ENCODE data around the gene INKA1. TPM values are rescaled to one million over a fixed set of nuclear protein-coding genes. Genes with fewer than 3 reads are reported as not detected.

INKA1 gene
- total and polyA plus RNA-seq, 8 donors, result 0.55 to 2.0 (median 0.70) TPM

DNA sequence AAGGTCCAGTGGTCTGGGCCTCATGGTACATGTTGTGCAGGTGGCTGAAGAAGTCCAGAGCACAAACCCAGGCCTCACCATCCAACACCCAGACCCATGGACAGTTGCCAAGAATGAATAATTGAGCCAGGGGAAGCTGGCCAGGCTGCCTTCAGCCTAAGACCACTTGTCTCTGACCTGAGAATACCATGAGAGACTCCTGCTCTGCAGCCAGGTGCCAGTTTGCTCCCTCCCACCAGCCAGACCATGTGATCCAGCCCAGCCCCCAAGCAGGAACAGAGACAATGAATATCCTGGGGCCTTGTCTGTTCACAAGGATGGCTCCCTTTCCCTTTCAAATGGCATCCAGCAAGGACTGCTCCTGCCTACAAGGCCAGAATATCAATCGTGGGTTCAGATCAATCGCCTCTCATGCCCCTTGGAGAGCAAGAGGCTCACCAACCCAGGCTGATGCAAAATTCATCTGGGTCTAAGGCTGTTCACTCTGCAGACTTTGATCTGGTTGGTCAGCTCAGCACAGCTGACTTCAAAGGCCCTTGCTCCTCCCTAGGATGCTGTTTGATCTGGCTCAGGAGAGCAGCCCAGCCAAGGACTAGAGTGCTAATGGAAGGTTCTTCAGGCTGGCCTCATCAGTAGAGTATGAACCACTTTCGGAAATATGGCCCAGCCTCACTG, 39.9 kb downstream of the INKA1 start:
- Histone ChIP-seq H3K4me3 (no peak overlapping the region), H3K9me3 (no peaks in the 10 kb centered on the region), H3K36me3 (no peaks in the 10 kb centered on the region), H3K4me1 (no peaks in the 10 kb centered on the region), H3K27ac (no peak overlapping the region), H3K27me3 (no peaks in the 10 kb centered on the region)
- 81 to 95% methylated on average over 3 of the region's 3 CpGs for WGBS, 2 donors
- TF ChIP-seq, protein P1, sequence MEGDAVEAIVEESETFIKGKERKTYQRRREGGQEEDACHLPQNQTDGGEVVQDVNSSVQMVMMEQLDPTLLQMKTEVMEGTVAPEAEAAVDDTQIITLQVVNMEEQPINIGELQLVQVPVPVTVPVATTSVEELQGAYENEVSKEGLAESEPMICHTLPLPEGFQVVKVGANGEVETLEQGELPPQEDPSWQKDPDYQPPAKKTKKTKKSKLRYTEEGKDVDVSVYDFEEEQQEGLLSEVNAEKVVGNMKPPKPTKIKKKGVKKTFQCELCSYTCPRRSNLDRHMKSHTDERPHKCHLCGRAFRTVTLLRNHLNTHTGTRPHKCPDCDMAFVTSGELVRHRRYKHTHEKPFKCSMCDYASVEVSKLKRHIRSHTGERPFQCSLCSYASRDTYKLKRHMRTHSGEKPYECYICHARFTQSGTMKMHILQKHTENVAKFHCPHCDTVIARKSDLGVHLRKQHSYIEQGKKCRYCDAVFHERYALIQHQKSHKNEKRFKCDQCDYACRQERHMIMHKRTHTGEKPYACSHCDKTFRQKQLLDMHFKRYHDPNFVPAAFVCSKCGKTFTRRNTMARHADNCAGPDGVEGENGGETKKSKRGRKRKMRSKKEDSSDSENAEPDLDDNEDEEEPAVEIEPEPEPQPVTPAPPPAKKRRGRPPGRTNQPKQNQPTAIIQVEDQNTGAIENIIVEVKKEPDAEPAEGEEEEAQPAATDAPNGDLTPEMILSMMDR (IDR thresholded peaks at IDR 0.05), result no peak
- ATAC-seq, result no peak
- no peak for FAIRE-seq
- DNase-seq, result no peak
- intact Hi-C loops (cut with DNase I), result loop anchor here in 2 of 3 donors (5.0 to 10.0 kb wide), 3 partner anchors 36 to 141 kb away; no protein-coding TSS in a partner anchor

DNA sequence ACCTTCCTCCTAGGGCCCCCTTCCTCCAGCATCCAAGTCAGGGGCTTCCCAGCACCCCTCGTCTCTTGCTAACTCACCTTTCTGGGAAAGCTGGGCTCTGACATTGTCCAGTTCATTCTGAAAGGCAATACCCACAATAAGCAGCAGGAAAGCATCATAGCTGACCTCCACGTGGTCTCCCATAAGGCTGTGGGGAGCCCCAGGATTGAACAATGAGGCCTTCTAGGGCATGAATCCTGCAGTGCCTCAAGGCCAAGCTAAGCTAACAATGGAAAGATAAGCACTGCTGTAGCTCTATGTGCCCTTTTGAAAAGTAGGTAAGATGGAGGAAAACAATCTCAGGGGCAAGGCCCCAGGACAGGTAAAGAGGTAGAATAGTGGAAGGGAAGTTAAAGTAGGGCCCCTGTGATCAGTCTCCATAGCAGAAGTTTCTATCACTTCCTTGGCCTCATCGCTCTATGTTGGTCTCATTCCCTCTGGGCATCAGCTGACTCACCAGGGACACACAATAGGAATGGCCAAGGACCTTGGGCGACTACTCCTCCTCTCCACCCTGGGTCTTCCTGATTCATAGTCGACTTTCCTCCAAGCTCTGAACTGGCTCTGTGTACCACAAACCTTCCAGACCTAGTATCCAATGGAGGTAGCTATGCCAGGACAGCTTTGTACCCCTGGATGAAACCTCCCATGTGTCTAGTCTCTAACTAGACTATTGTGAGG, 41.6 kb downstream of the INKA1 start:
- no peaks in the 10 kb centered on the region for H3K27me3 ChIP-seq
- no peaks in the 10 kb centered on the region for H3K4me1 ChIP-seq
- no peak overlapping the region for H3K27ac ChIP-seq
- TF ChIP-seq, protein P1 (IDR thresholded peaks at IDR 0.05), result no peak
- no peak overlapping the region for H3K4me3 ChIP-seq
- no peaks in the 10 kb centered on the region for H3K36me3 ChIP-seq
- DNase-seq (no peak), ATAC-seq (peak in 3 of 4 donors; percentile 50 to 83 (median 53)), FAIRE-seq (no peak)
- WGBS, 2 donors, result 67 to 78% methylated on average over 5 of the region's 5 CpGs
- intact Hi-C loops (cut with DNase I), result loop anchor here in 2 of 3 donors (5.0 to 10.0 kb wide), 3 partner anchors 37 to 142 kb away; no protein-coding TSS in a partner anchor
- H3K9me3 ChIP-seq, result no peaks in the 10 kb centered on the region

DNA sequence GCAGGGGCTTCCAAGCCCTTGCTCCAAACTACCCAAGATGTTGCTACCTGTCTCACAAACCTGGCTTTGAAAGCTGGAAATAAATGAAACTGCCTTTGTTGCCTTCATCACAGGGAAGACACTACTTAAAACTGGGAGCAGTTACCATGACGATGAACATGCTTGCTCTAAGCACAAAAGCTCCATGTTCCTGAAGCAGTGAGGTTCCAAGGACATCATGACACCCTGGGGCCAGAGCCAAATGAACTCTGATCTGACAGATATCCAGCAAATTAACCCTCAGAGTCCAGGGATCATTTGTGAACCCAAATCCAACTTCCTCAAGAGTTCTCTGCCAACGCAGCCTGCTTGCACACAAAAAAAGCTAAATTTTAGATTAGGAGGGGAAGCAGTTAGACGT, 42.6 kb downstream of the INKA1 start:
- ATAC-seq (peak in 1 of 4 donors; percentile 43), DNase-seq (no peak), FAIRE-seq (no peak)
- Histone ChIP-seq H3K27ac (no peak overlapping the region), H3K4me1 (no peaks in the 10 kb centered on the region), H3K36me3 (no peaks in the 10 kb centered on the region), H3K4me3 (no peak overlapping the region), H3K9me3 (no peaks in the 10 kb centered on the region), H3K27me3 (no peaks in the 10 kb centered on the region)
- TF ChIP-seq, protein P1 (IDR thresholded peaks at IDR 0.05), result no peak
- 69 to 74% methylated on average over 3 of the region's 3 CpGs for WGBS, 2 donors
- intact Hi-C loops (cut with DNase I), result loop anchor here in 1 of 3 donors (10.0 kb wide), 1 partner anchor 141 kb away; no protein-coding TSS in a partner anchor

Small RNAs within 50 kb of the gene (microRNA-seq; reads per million reads assigned to microRNA genes)
- 0.29 to 0.39 reads per million in 2 donors for gene MIR5193

Other genes with a start within 250 kb of the INKA1 start
- gene BSN, start 248.8 kb upstream of the INKA1 start, total RNA-seq, result 1 to 10 TPM in 3 of 6 donors, under 1 TPM in 3; 0.56 to 1.2 (median 0.85) TPM
- 1 to 10 TPM in 1 of 2 donors, under 1 TPM in 1; 0.89 to 1.6 TPM for gene BSN, start 248.8 kb upstream of the INKA1 start, polyA plus RNA-seq
- gene APEH, start 128.9 kb upstream of the INKA1 start, total RNA-seq, result 10 to 100 TPM; 41.2 to 57.3 (median 49.3) TPM
- 10 to 100 TPM; 26.1 to 39.3 TPM for gene APEH, start 128.9 kb upstream of the INKA1 start, polyA plus RNA-seq
- gene MST1, start 113.8 kb upstream of the INKA1 start, total RNA-seq, result 10 to 100 TPM; 17.2 to 36.5 (median 21.6) TPM
- gene MST1, start 113.8 kb upstream of the INKA1 start, polyA plus RNA-seq, result 100 to 1,000 TPM in 1 of 2 donors, 10 to 100 TPM in 1; 83.0 to 150 TPM
- gene RNF123, start 113.7 kb upstream of the INKA1 start, total RNA-seq, result 10 to 100 TPM; 13.5 to 27.6 (median 18.3) TPM
- gene RNF123, start 113.7 kb upstream of the INKA1 start, polyA plus RNA-seq, result 10 to 100 TPM; 21.8 to 24.3 TPM
- gene AMIGO3, start 83.6 kb upstream of the INKA1 start, total RNA-seq, result not detected
- gene AMIGO3, start 83.6 kb upstream of the INKA1 start, polyA plus RNA-seq, result 1 to 10 TPM; 3.9 to 4.0 TPM
- gene GMPPB, start 79.3 kb upstream of the INKA1 start, total RNA-seq, result 10 to 100 TPM; 22.4 to 46.7 (median 31.4) TPM
- 10 to 100 TPM; 35.9 to 38.1 TPM for gene GMPPB, start 79.3 kb upstream of the INKA1 start, polyA plus RNA-seq
- gene IP6K1, start 16.7 kb upstream of the INKA1 start, total RNA-seq, result 10 to 100 TPM; 12.0 to 28.5 (median 17.1) TPM
- 10 to 100 TPM; 11.2 to 13.3 TPM for gene IP6K1, start 16.7 kb upstream of the INKA1 start, polyA plus RNA-seq
- not detected for gene CDHR4, start 3.4 kb upstream of the INKA1 start, total RNA-seq
- gene CDHR4, start 3.4 kb upstream of the INKA1 start, polyA plus RNA-seq, result not detected
- 10 to 100 TPM; 17.7 to 63.9 (median 28.8) TPM for gene UBA7, start 10.7 kb downstream of the INKA1 start, total RNA-seq
- 10 to 100 TPM; 72.9 to 86.2 TPM for gene UBA7, start 10.7 kb downstream of the INKA1 start, polyA plus RNA-seq
- gene TRAIP, start 53.3 kb downstream of the INKA1 start, total RNA-seq, result 1 to 10 TPM in 2 of 6 donors, under 1 TPM in 4; 0.79 to 2.5 (median 0.84) TPM
- 1 to 10 TPM; 1.4 to 2.3 TPM for gene TRAIP, start 53.3 kb downstream of the INKA1 start, polyA plus RNA-seq
- gene CAMKV, start 66.6 kb downstream of the INKA1 start, total RNA-seq, result under 1 TPM in 2 of 6 donors, not detected in 4; 0.19 to 0.22 TPM
- under 1 TPM in 1 of 2 donors, not detected in 1; 0.42 TPM for gene CAMKV, start 66.6 kb downstream of the INKA1 start, polyA plus RNA-seq
- gene MST1R, start 100.6 kb downstream of the INKA1 start, total RNA-seq, result 10 to 100 TPM in 1 of 6 donors, 1 to 10 TPM in 5; 4.9 to 14.7 (median 6.4) TPM
- 10 to 100 TPM in 1 of 2 donors, 1 to 10 TPM in 1; 9.6 to 12.4 TPM for gene MST1R, start 100.6 kb downstream of the INKA1 start, polyA plus RNA-seq
- gene MON1A, start 126.5 kb downstream of the INKA1 start, total RNA-seq, result 1 to 10 TPM; 2.3 to 5.4 (median 4.2) TPM
- 1 to 10 TPM; 7.5 to 7.7 TPM for gene MON1A, start 126.5 kb downstream of the INKA1 start, polyA plus RNA-seq
- gene RBM6, start 136.9 kb downstream of the INKA1 start, total RNA-seq, result 10 to 100 TPM; 24.9 to 64.1 (median 41.7) TPM
- gene RBM6, start 136.9 kb downstream of the INKA1 start, polyA plus RNA-seq, result 100 to 1,000 TPM; 245 to 249 TPM